Activated CD4-positive, alpha-beta T cell treated with anti-CD3 and anti-CD28 coated beads, Interleukin-2, amount 10 ng/mL, durations not matched to agents 7 days and 5 days (primary cell): ENCODE data around the gene RAB2B. TPM values are rescaled to one million over a fixed set of nuclear protein-coding genes. Genes with fewer than 3 reads are reported as not detected.
A peak's percentile ranks its signal among the peaks of the same experiment; 100 is the strongest.

ENCODE experiments used
- CTCF ChIA-PET: fragments of 350-600 bp; sonication (Branson Sonifier 250); formaldehyde crosslinking; loops from one replicate; lab custom pipeline; 2021; ENCODE audit warnings: antibody characterized with exemption; lab: Charles Lee
- POLR2A ChIA-PET: fragments of 350-600 bp; sonication (Branson Sonifier 250); formaldehyde crosslinking; loops from one replicate; lab custom pipeline; 2021; ENCODE audit warnings: antibody characterized with exemption; lab: Charles Lee
- DNase-seq: peaks from one replicate; pipeline ENCODE4 v3.0.0-alpha.2; 2020
- H3K27ac Mint-ChIP-seq: one replicate; pipeline ENCODE4 v1.8.0; 2021; ENCODE audit warnings: mild to moderate bottlenecking, moderate library complexity, mixed read lengths
- H3K27me3 Mint-ChIP-seq: one replicate; pipeline ENCODE4 v1.8.0; 2021; ENCODE audit warnings: mixed read lengths
- H3K36me3 Mint-ChIP-seq: one replicate; pipeline ENCODE4 v1.8.0; 2021; ENCODE audit warnings: low read depth, mixed read lengths
- H3K4me1 Mint-ChIP-seq: one replicate; pipeline ENCODE4 v1.8.0; 2021; ENCODE audit warnings: mixed read lengths
- H3K4me3 Mint-ChIP-seq: one replicate; pipeline ENCODE4 v1.8.0; 2021; ENCODE audit warnings: mild to moderate bottlenecking, moderate library complexity, mixed read lengths
- H3K9me3 Mint-ChIP-seq: one replicate; pipeline ENCODE4 v1.8.0; 2021; ENCODE audit warnings: mixed read lengths
- total RNA-seq, 2 experiments: library from RNA; stranded (reverse); gene quantifications; one replicate each; pipeline ENCODE4 v1.2.3, GENCODE V29; 2021

RAB2B gene
- 10 to 100 TPM; 23.3 to 23.8 TPM for total RNA-seq

DNA sequence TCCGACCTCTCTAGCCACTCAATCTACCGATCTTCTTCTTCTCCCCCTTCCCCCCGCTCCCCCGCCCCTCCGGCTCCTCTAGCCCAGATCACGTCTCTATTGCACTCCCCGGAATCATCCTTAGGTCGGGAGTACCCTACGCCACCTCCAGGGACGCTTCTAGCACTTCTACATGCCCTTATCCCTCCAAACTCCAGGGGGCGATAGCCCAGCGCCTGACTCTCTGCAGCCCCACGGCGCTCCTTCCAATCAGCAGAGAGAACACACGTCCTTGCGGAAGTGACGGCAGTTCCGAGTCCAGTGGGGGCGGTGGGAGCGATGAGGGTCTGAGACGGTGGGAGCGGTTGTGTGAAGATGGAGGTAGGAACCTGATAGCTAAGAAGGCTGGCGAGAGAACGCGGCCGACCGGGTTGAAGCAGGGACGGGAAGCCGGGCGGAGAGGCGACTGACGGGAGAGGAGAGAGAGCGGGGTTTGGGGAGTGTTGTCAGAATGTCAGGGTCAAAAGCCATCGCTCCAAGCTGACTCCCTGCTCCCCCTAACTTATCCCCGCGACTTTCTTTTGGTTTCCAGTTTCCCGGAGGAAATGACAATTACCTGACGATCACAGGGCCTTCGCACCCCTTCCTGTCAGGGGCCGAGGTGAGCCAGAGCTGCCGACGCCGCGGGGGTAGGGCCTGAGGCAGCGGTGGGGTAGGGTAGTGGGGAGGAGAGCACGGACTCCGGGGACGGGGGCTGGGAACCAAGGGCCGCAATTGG, at the start of gene RAB2B, which contains the start of gene TOX4:
RAB2B (minus strand) TSS at position 35 of the 757 bp plus-strand sequence. CDS start 87 bp downstream, outside the sequence.
TOX4 (plus strand) TSS at position 271 of the 757 bp plus-strand sequence; CDS start at position 355, 84 bp downstream.
- H3K4me3 Mint-ChIP-seq: peak within 1 kb of the TSS; percentile 99
- peaks cover 26% of the 10 kb centered on the region for H3K36me3 Mint-ChIP-seq
- no peaks in the 10 kb centered on the region for H3K9me3 Mint-ChIP-seq
- ChIA-PET CTCF (interaction anchor here (0.6 to 4.0 kb wide), 25 partner anchors 11 to 166 kb away, joined by 3 to 36 read pairs (median 5); partner anchors contain the start of genes CHD8, METTL3 and SALL2), POLR2A (interaction anchor here (1.0 kb wide), 1 partner anchor 94 kb away, joined by 3 read pairs; no protein-coding TSS in a partner anchor)
- peaks cover 40% of the 10 kb centered on the region for H3K4me1 Mint-ChIP-seq
- DNase-seq: peak; percentile 97
- peak within 1 kb of the TSS; percentile 99 for H3K27ac Mint-ChIP-seq
- no peaks in the 10 kb centered on the region for H3K27me3 Mint-ChIP-seq

DNA sequence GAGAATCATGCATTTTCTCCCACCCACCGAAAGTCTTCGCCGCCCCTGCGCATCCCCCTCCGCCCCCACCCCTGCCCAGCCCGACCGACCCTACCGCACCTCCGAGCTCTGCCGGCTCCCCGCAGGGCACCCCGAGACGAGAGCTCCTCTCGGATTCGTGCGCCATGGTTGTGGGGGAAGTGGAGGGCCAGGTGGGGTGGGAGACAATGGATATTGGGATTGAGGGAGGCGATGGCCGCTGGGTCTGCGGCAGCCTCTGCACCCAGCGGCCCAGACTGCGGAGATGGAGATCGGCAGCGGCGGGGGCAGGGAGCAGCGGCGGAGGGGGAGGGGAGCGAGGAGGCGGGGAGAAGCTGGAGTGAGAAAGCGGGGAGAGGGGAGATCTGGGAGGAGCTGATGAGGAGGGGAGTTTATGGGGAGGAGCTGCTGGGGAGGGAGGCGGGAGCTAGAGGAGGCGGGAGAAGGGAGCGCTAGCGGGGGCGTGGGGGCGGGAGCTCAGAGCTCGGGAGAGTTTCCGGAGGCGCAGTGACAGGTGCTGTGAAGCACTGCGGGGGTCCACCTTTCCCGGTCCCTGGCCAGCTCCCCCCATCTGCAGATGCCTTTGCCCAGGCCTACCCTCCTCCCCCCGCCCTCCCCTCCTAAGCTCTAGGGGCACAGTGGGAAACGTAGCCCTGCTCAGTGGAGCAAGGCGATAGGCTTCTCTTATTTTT, 49.4 kb upstream of the RAB2B start, which contains the start of gene SALL2:
SALL2 (minus strand) TSS at position 385 of the 710 bp plus-strand sequence; CDS start at position 166, 219 bp downstream.
- Mint-ChIP-seq H3K27ac (peak within 1 kb of the TSS; percentile 79), H3K4me3 (peak within 1 kb of the TSS; percentile 75), H3K9me3 (no peaks in the 10 kb centered on the region), H3K4me1 (peaks cover 15% of the 10 kb centered on the region), H3K27me3 (peaks cover 5% of the 10 kb centered on the region), H3K36me3 (no peaks in the 10 kb centered on the region)
- DNase-seq: peak; percentile 62
- CTCF ChIA-PET: interaction anchor here (0.7 to 1.9 kb wide), 9 partner anchors 8 to 69 kb away, joined by 3 to 9 read pairs (median 3); partner anchors contain the start of genes METTL3, RAB2B and TOX4
- POLR2A ChIA-PET: no interaction called here

DNA sequence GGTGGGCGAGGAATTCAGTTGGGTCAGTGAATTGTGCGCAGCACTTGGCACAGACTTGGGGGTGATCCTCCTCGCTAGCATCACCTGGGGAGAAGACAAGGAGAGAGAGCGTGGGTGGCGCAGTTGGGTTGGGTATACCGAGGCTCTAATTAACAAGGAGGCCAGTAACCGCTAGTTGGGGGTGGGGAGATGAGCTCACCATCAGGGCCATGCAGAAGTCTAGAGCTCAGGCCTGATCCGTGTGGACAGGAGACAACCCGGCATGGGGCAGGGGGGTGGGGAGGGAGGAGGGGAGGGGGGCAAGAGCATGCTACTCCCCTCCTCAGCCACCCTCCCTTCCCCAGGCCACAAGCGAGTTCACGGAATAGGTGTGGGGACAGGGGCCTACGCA, 48.8 kb upstream of the RAB2B start:
- Mint-ChIP-seq H3K27me3 (peaks cover 5% of the 10 kb centered on the region), H3K36me3 (no peaks in the 10 kb centered on the region), H3K27ac (peak overlapping the region; percentile 79), H3K4me3 (peak overlapping the region; percentile 75), H3K4me1 (peaks cover 17% of the 10 kb centered on the region), H3K9me3 (no peaks in the 10 kb centered on the region)
- POLR2A ChIA-PET: no interaction called here
- CTCF ChIA-PET: interaction anchor here (0.7 to 1.9 kb wide), 7 partner anchors 8 to 68 kb away, joined by 3 to 9 read pairs (median 4); partner anchors contain the start of genes METTL3, RAB2B and TOX4
- DNase-seq: no peak

DNA sequence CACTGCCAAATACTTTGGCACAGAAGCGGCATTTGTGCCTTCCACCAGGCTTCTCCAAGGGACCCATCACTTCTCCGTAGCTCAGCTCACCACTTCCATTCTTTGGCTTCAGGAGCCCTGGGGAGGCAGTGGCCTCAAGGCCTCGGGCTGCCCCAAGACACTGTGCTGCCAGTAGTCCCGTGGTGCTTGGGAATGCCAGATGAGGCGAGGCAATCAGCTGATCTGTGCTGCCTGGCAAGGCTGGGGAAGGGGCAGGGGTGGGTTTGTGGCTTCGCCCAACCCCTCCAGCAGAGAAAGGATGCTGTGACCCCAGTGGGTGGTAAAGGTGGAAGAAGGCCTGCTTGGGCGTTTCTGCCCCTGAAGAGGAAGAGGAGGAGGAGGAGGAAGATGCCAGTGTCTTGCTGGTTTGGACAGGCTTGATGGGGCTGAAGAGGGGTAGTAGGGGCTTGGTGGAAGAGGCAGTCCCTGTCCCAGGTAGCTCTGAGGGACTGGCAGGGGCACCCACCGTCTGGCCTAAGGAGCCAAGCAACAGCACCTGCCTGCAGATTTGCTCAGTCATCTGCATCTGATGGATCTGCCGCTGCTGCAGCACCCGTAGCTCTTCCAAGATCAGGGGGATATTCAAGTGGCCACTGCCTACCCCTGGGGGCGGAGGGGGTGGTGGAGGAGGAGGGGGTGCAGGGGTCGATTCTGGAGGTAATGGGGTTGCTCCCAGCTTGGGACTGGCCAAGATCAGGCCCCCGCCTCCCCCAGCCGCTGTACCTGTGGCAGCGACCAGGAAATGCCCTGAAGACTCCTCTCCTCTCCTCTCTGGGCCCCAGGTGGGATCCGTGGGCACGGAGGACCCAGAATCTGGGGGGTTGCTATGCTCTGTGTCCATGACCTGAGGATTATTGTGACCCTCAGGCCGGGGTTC, 48.1 kb upstream of the RAB2B start:
- Mint-ChIP-seq H3K9me3 (no peaks in the 10 kb centered on the region), H3K27me3 (peaks cover 5% of the 10 kb centered on the region), H3K27ac (no peak overlapping the region), H3K36me3 (no peaks in the 10 kb centered on the region), H3K4me3 (peak overlapping the region; percentile 75), H3K4me1 (peaks cover 19% of the 10 kb centered on the region)
- ChIA-PET POLR2A (no interaction called here), CTCF (interaction anchor here (0.9 to 1.9 kb wide), 6 partner anchors 14 to 50 kb away, joined by 3 to 9 read pairs (median 4); partner anchors contain the start of genes METTL3, RAB2B and TOX4)
- no peak for DNase-seq

DNA sequence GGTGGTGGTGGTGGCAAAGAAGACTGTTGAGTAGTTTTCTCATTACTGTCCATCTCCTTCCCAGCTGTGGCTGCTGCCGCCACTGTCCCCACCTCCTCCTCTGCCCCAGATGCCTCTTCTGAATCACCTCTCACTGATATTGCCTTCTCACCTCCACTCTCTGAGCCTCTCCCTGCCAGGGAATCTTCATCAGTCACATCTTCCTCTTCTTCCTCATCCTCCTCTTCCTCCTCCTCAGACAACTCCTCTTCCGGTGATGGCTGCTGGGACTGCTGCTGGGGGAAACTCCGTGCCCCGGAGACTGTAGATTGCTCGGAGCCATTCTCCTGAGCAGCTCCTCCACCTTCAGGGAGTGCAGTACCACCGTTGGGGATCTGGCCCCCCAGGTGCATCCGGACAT, 46.4 kb upstream of the RAB2B start:
- DNase-seq: no peak
- Mint-ChIP-seq H3K27ac (no peak overlapping the region), H3K36me3 (no peaks in the 10 kb centered on the region), H3K4me3 (no peak overlapping the region), H3K9me3 (no peaks in the 10 kb centered on the region), H3K27me3 (peaks cover 2% of the 10 kb centered on the region), H3K4me1 (peaks cover 19% of the 10 kb centered on the region)
- POLR2A ChIA-PET: interaction anchor here (0.7 kb wide), 1 partner anchor 9 kb away, joined by 3 read pairs; no protein-coding TSS in a partner anchor
- CTCF ChIA-PET: interaction anchor here (0.7 to 1.8 kb wide), 3 partner anchors 9 to 28 kb away, joined by 3 to 7 read pairs (median 4); partner anchors contain the start of gene METTL3

DNA sequence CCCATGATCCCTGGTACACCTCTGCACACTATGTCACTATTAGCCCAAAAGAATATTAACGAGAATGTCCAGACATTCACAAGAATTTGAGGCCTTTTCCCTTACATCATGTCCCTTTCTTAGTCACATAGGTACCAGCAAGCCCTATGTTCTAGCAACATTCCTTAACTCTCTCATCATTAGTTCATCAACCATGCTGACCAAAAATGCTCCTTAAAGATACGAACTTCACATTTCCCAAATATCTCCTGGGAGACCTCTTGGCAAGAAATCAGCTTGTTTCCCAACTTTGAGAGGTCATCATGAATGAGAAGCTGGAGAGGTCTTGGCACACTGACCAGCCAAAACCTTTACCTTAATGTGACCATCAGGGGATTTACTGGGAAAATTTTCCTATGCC, 44.7 kb upstream of the RAB2B start:
- Mint-ChIP-seq H3K4me3 (no peak overlapping the region), H3K9me3 (no peaks in the 10 kb centered on the region), H3K4me1 (peaks cover 9% of the 10 kb centered on the region), H3K27me3 (no peaks in the 10 kb centered on the region), H3K36me3 (no peaks in the 10 kb centered on the region), H3K27ac (no peak overlapping the region)
- DNase-seq: no peak
- POLR2A ChIA-PET: no interaction called here
- CTCF ChIA-PET: interaction anchor here (1.5 to 1.7 kb wide), 2 partner anchors 8 to 10 kb away, joined by 3 to 4 read pairs; partner anchors contain the start of gene METTL3

DNA sequence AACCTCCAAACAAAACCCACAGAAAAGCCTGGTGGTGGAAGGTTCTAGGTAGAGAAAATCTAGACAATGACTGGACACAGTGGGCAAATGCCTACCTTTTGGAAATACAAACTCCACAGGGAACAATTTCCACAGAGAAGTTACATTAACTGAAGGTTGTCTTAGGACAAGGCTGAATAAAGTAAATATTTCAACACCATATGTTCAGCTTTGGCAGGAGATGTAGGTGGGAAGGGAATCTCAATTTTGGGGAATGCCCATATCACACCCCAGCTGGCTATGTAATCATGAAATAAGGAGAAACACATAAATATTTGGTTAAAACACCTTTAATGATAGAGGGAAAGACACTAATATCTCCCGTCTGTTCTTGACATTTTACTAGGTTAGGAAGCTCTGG, 44.0 kb upstream of the RAB2B start:
- Mint-ChIP-seq H3K4me3 (no peak overlapping the region), H3K36me3 (no peaks in the 10 kb centered on the region), H3K4me1 (peaks cover 9% of the 10 kb centered on the region), H3K9me3 (no peaks in the 10 kb centered on the region), H3K27me3 (peaks cover 4% of the 10 kb centered on the region), H3K27ac (no peak overlapping the region)
- POLR2A ChIA-PET: no interaction called here
- DNase-seq: no peak
- CTCF ChIA-PET: interaction anchor here (1.7 kb wide), 1 partner anchor 10 kb away, joined by 3 read pairs; the partner anchor contains the start of gene METTL3

DNA sequence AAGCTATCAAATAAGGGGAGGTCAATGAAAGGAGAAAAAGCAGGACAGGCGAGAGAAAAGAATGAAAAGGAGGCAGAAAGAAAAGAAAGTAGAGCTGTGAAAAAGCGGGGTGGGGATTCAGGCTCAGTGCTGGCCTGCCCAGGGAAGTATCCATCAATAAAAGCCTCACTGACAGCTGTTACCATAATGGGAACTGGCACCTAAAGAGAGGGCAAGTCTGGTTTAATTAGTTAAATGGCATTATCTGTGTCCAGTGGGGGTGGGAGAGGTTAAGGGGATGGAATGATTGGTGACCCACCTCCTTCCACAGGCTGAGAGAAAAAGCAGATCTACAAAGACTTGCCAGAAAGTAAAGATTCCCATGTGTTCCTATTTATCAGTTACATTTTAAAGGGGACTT, 42.0 kb upstream of the RAB2B start:
- Mint-ChIP-seq H3K9me3 (no peaks in the 10 kb centered on the region), H3K36me3 (no peaks in the 10 kb centered on the region), H3K27ac (no peak overlapping the region), H3K27me3 (peaks cover 4% of the 10 kb centered on the region), H3K4me3 (no peak overlapping the region), H3K4me1 (peaks cover 4% of the 10 kb centered on the region)
- no peak for DNase-seq
- ChIA-PET POLR2A (no interaction called here), CTCF (interaction anchor here (1.6 kb wide), 1 partner anchor 63 kb away, joined by 4 read pairs; the partner anchor contains the start of gene CHD8)

DNA sequence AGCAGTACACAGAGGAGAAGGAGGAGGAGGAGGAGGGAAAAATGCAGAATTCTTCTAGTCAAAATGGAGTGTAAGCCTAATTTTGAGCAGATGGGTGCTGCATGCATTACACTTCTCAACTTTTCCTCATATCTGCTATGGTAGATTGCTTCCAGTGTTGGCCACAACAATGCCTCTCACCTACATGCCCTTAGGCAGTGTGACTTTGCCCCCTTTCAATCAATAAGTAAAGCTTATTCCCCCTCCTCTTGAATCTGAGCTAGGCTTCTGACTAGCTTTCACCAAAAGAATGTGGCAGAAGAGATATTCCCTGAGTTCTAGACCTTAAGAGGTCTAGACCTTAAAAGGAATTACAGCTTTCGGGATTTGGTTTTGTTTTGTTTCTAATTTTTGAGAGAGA, 37.6 kb upstream of the RAB2B start:
- no peak overlapping the region for H3K4me3 Mint-ChIP-seq
- ChIA-PET CTCF (interaction anchor here (1.4 kb wide), 1 partner anchor 8 kb away, joined by 4 read pairs; no protein-coding TSS in a partner anchor), POLR2A (interaction anchor here (0.6 kb wide), 1 partner anchor 9 kb away, joined by 3 read pairs; no protein-coding TSS in a partner anchor)
- H3K27ac Mint-ChIP-seq: no peak overlapping the region
- H3K36me3 Mint-ChIP-seq: peaks cover 14% of the 10 kb centered on the region
- H3K27me3 Mint-ChIP-seq: peaks cover 6% of the 10 kb centered on the region
- DNase-seq: no peak
- H3K4me1 Mint-ChIP-seq: peaks cover 17% of the 10 kb centered on the region
- peaks cover 2% of the 10 kb centered on the region for H3K9me3 Mint-ChIP-seq

DNA sequence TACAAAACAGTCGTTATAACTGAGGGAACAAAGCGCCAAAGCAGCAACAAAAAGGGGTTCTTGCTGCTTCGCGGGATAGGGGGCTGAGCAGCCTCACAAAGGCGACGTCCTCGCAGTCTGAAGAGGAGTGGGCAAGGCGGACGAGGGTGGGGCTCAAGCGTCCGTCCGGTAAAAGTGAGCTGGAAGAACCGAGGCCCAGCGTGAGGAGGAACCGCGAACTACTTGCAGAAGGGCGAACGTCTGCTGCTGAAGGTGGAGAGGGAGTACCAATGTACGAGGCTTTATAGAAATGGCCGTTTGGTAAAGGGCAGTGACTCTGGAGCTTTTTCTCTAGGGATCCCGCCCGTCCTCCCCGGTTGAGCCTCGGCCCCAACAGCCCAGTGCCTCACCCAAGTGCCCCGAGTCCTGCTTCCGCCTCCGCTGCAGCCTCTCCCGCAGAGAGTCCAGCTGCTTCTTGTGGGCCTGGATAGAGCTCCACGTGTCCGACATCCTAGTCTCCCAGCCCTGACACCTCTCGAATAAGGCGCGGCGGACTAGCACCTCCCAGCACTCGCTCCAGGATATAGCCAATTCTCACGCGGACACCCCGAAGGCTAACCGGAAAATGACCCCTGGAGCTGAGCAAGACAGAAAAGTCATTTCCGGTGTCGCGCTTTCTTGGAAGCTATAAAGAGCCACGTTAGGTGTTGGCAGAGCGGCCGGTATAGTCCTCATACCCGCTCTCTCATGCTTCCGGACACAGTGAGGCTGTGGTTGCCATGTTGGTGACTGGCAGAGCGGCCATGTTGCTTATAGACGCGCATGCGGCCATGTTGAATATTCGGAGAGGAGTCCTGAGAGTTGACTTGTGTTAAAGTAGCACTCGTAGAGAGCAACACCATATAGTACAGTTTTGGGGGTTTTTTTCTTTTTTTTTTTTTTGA, 34.2 kb upstream of the RAB2B start, which contains the start of gene METTL3:
METTL3 (minus strand) TSS at position 606 of the 923 bp plus-strand sequence; CDS start at position 489, 117 bp downstream.
- Mint-ChIP-seq H3K4me3 (peak within 1 kb of the TSS; percentile 99), H3K9me3 (peaks cover 2% of the 10 kb centered on the region), H3K4me1 (peaks cover 38% of the 10 kb centered on the region), H3K27ac (peak within 1 kb of the TSS; percentile 100), H3K36me3 (peaks cover 32% of the 10 kb centered on the region), H3K27me3 (peaks cover 3% of the 10 kb centered on the region)
- peak; percentile 97 for DNase-seq
- CTCF ChIA-PET: interaction anchor here (0.6 to 4.0 kb wide), 12 partner anchors 9 to 1501 kb away, joined by 3 to 24 read pairs (median 3); partner anchors contain the start of genes RAB2B, SALL2 and TOX4
- POLR2A ChIA-PET: interaction anchor here (0.6 kb wide), 2 partner anchors 9 to 257 kb away, joined by 3 to 4 read pairs; no protein-coding TSS in a partner anchor
